ENCODE data around the gene ZSWIM1. TPM values are rescaled to one million over a fixed set of nuclear protein-coding genes. Genes with fewer than 3 reads are reported as not detected.
"Not testable (repeated sequence)": the region's sequence is repeated elsewhere in the genome, so short reads cannot be mapped to it uniquely, and the experiment has no call there.

The ZSWIM1 gene
- total RNA-seq, 1 experiment from 2014 or later: 7.6 TPM

DNA sequence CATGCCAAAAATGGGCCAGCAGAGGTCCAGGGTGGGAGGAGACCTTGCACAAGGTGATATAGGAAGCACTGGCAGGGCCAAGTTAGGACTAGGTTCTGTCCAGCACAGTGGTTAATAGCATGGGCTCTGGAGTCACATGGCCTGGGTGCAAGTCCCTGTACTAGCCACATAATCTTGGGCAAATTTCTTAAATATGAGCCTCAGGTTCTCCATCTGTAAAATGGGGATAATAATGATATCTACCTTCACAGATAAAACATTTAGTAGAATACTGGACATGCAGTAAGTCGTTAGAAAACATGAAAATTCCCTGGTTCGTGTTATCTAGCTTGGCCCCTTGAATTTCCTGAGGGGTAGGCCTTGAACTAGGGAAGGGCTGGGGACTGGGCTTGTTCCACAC, 16.3 kb downstream of the ZSWIM1 start:
- BruUV-seq (replicated peaks): no TSS peak
- no peak for DNase-seq (ENCODE audit: unreplicated experiment)
- intact Hi-C loops (cut with micrococcal nuclease): no loop called here
- TF ChIP-seq, protein P1, sequence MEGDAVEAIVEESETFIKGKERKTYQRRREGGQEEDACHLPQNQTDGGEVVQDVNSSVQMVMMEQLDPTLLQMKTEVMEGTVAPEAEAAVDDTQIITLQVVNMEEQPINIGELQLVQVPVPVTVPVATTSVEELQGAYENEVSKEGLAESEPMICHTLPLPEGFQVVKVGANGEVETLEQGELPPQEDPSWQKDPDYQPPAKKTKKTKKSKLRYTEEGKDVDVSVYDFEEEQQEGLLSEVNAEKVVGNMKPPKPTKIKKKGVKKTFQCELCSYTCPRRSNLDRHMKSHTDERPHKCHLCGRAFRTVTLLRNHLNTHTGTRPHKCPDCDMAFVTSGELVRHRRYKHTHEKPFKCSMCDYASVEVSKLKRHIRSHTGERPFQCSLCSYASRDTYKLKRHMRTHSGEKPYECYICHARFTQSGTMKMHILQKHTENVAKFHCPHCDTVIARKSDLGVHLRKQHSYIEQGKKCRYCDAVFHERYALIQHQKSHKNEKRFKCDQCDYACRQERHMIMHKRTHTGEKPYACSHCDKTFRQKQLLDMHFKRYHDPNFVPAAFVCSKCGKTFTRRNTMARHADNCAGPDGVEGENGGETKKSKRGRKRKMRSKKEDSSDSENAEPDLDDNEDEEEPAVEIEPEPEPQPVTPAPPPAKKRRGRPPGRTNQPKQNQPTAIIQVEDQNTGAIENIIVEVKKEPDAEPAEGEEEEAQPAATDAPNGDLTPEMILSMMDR (IDR thresholded peaks at IDR 0.05; ENCODE audit: unreplicated experiment): no peak
- Mint-ChIP-seq H3K27ac (ENCODE audit: low read depth, unreplicated experiment) (no peak overlapping the region), H3K36me3 (ENCODE audit: insufficient read depth, unreplicated experiment) (peaks cover 16% of the 10 kb centered on the region), H3K4me3 (ENCODE audit: unreplicated experiment) (no peak overlapping the region), H3K4me1 (ENCODE audit: insufficient read depth, unreplicated experiment) (peaks cover 1% of the 10 kb centered on the region), H3K9me3 (ENCODE audit: unreplicated experiment) (no peaks in the 10 kb centered on the region), H3K27me3 (ENCODE audit: insufficient read depth, unreplicated experiment) (no peaks in the 10 kb centered on the region)
- CTCF ChIA-PET: interaction anchor here (0.7 kb wide), 2 partner anchors 16 to 578 kb away, joined by 3 read pairs; no protein-coding TSS in a partner anchor
- POLR2A ChIA-PET: no interaction called here

DNA sequence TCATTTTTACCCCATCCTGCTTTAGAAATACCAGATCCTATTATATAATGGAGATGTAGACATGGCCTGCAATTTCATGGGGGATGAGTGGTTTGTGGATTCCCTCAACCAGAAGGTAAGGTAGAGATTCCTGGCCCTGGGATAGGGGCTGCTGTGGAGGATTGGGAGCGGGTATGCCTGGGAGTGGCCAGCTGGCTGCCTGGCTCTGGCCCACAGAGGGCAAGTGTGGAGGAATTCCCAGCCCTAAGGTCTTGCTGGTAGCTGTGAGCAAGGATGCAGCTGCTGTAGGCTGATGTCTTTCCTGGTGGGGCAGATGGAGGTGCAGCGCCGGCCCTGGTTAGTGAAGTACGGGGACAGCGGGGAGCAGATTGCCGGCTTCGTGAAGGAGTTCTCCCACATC, 16.7 kb downstream of the ZSWIM1 start:
- Mint-ChIP-seq H3K36me3 (ENCODE audit: insufficient read depth, unreplicated experiment) (peaks cover 16% of the 10 kb centered on the region), H3K9me3 (ENCODE audit: unreplicated experiment) (no peaks in the 10 kb centered on the region), H3K27me3 (ENCODE audit: insufficient read depth, unreplicated experiment) (no peaks in the 10 kb centered on the region), H3K27ac (ENCODE audit: low read depth, unreplicated experiment) (no peak overlapping the region), H3K4me1 (ENCODE audit: insufficient read depth, unreplicated experiment) (no peaks in the 10 kb centered on the region), H3K4me3 (ENCODE audit: unreplicated experiment) (no peak overlapping the region)
- ChIA-PET POLR2A (interaction anchor here (2.2 kb wide), 1 partner anchor 16 kb away, joined by 7 read pairs; the partner anchor contains the start of gene ZSWIM1), CTCF (interaction anchor here (0.7 kb wide), 1 partner anchor 578 kb away, joined by 3 read pairs; no protein-coding TSS in a partner anchor)
- intact Hi-C loops (cut with micrococcal nuclease): no loop called here
- no peak for DNase-seq (ENCODE audit: unreplicated experiment)
- no TSS peak for BruUV-seq (replicated peaks)
- TF ChIP-seq, protein P1 (IDR thresholded peaks at IDR 0.05; ENCODE audit: unreplicated experiment): no peak

DNA sequence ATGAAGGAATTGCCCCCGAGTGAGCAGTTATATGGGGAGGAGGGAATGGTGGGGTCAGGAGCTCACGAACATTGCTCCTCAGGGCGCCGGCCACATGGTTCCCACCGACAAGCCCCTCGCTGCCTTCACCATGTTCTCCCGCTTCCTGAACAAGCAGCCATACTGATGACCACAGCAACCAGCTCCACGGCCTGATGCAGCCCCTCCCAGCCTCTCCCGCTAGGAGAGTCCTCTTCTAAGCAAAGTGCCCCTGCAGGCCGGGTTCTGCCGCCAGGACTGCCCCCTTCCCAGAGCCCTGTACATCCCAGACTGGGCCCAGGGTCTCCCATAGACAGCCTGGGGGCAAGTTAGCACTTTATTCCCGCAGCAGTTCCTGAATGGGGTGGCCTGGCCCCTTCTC, 17.3 kb downstream of the ZSWIM1 start:
- Mint-ChIP-seq H3K36me3 (ENCODE audit: insufficient read depth, unreplicated experiment) (peaks cover 16% of the 10 kb centered on the region), H3K4me3 (ENCODE audit: unreplicated experiment) (no peak overlapping the region), H3K27ac (ENCODE audit: low read depth, unreplicated experiment) (no peak overlapping the region), H3K27me3 (ENCODE audit: insufficient read depth, unreplicated experiment) (no peaks in the 10 kb centered on the region), H3K9me3 (ENCODE audit: unreplicated experiment) (no peaks in the 10 kb centered on the region), H3K4me1 (ENCODE audit: insufficient read depth, unreplicated experiment) (no peaks in the 10 kb centered on the region)
- DNase-seq (ENCODE audit: unreplicated experiment): no peak
- TSS peak; percentile 54 for BruUV-seq (replicated peaks)
- CTCF ChIA-PET: no interaction called here
- intact Hi-C loops (cut with micrococcal nuclease): no loop called here
- POLR2A ChIA-PET: interaction anchor here (1.3 to 2.2 kb wide), 2 partner anchors 9 to 17 kb away, joined by 3 to 7 read pairs; partner anchors contain the start of gene ZSWIM1
- TF ChIP-seq, protein P1 (IDR thresholded peaks at IDR 0.05; ENCODE audit: unreplicated experiment): no peak

DNA sequence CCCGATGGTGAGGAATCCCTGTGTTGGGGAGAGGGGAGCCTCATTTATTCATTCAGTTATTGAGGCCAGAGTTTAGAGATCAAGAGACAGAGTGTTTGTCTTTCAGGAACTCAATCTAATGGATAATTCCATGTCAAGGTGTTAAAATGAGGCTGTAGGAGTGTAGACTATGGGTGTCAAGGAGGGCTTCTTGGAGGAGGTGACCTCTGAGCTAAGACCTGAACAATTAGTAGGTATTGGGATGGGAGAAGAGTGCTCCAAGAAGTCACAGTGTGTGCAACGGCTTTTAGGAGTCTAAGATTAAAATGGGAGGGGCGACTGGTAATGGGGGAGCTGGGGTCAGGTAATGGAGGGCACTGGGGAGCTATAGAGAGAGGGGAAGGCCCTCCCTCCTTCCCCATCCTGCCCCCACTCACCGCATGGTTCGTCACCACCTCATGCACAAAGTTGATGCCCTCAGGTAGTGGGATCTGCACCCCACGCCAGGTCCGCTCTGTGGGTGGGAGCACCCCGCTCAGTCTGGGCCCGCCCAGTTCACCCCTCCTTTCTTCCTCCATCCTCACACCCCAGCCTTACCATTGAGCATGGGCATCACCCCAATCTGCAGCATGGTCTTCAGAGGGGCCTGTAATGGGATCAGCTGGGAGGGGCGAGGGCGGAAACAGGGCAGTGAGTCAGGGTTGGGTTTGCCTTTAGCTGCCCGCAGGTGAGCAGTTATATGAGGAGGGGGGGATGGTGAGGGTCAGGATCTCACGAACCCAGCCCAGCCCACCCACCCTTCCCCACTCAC, 18.2 kb downstream of the ZSWIM1 start:
- no peak overlapping the region for H3K27ac Mint-ChIP-seq (ENCODE audit: low read depth, unreplicated experiment)
- no TSS peak for BruUV-seq (replicated peaks)
- ChIA-PET POLR2A (interaction anchor here (0.7 to 2.2 kb wide), 4 partner anchors 10 to 23 kb away, joined by 3 to 7 read pairs (median 4); partner anchors contain the start of gene ZSWIM1), CTCF (interaction anchor here (0.6 to 0.7 kb wide), 2 partner anchors 54 to 523 kb away, joined by 3 read pairs; no protein-coding TSS in a partner anchor)
- H3K27me3 Mint-ChIP-seq (ENCODE audit: insufficient read depth, unreplicated experiment): no peaks in the 10 kb centered on the region
- H3K4me3 Mint-ChIP-seq (ENCODE audit: unreplicated experiment): no peak overlapping the region
- TF ChIP-seq, protein P1 (IDR thresholded peaks at IDR 0.05; ENCODE audit: unreplicated experiment): no peak
- no peaks in the 10 kb centered on the region for H3K4me1 Mint-ChIP-seq (ENCODE audit: insufficient read depth, unreplicated experiment)
- no peaks in the 10 kb centered on the region for H3K9me3 Mint-ChIP-seq (ENCODE audit: unreplicated experiment)
- DNase-seq (ENCODE audit: unreplicated experiment): no peak
- intact Hi-C loops (cut with micrococcal nuclease): no loop called here
- peaks cover 16% of the 10 kb centered on the region for H3K36me3 Mint-ChIP-seq (ENCODE audit: insufficient read depth, unreplicated experiment)

DNA sequence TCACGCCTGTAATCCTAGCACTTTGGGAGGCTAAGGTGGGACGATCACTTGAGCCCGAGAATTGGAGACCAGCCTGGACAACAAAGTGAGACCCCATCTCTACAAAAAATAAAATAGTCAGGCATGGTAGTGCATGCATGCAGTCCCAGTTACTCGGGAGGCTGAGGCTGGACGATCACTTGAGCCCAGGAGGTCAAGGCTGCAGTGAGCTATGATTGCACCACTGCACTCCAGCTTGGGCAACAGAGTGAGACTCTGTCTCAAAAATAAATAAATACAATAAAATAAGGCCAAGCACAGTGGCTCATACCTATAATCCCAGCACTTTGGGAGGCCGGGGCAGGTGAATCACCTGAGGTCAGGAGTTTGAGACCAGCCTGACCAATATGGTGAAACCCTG, 20.3 kb downstream of the ZSWIM1 start:
- DNase-seq (ENCODE audit: unreplicated experiment); H3K27ac Mint-ChIP-seq (ENCODE audit: low read depth, unreplicated experiment); H3K4me1 Mint-ChIP-seq (ENCODE audit: insufficient read depth, unreplicated experiment); H3K4me3 Mint-ChIP-seq (ENCODE audit: unreplicated experiment); H3K36me3 Mint-ChIP-seq (ENCODE audit: insufficient read depth, unreplicated experiment); BruUV-seq (replicated peaks); H3K9me3 Mint-ChIP-seq (ENCODE audit: unreplicated experiment); H3K27me3 Mint-ChIP-seq (ENCODE audit: insufficient read depth, unreplicated experiment); intact Hi-C loops (cut with micrococcal nuclease): not testable (repeated sequence)
- ChIA-PET CTCF (interaction anchor here (0.6 kb wide), 1 partner anchor 9 kb away, joined by 3 read pairs; no protein-coding TSS in a partner anchor), POLR2A (interaction anchor here (0.9 to 1.5 kb wide), 4 partner anchors 7 to 43 kb away, joined by 3 to 4 read pairs (median 3); no protein-coding TSS in a partner anchor)

All from MCF 10A (cell line).